HG02623 (cell line): Measurements from ENCODE around the gene KRTAP5-1.

ENCODE experiments used
- ATAC-seq: cut with Tn5 transposase; IDR thresholded peaks from one replicate; pipeline ENCODE4 v1.9.1; 2021; ENCODE audit warnings: moderate library complexity; ENCODE audit not compliant: unreplicated experiment

Gene KRTAP5-1

GRCh38 chr11:1573077-1573902 is 11.8 kb downstream of the KRTAP5-1 start:
- ATAC-seq = no peak

- ATAC-seq = peak; percentile 66
These were observed 12.6 kb downstream of the KRTAP5-1 start, which contains the start of gene DUSP8 for GRCh38 chr11:1572197-1573076. TSS of gene DUSP8 (minus strand) at chr11:1572271. CDS start at chr11:1565826, 6,445 bp downstream.

GRCh38 chr11:1571760-1572196 is 13.3 kb downstream of the KRTAP5-1 start:
- no peak for ATAC-seq

GRCh38 chr11:1570896-1571759 is 14.0 kb downstream of the KRTAP5-1 start:
- ATAC-seq = no peak

GRCh38 chr11:1570531-1570895 is 14.6 kb downstream of the KRTAP5-1 start:
- no peak for ATAC-seq

- ATAC-seq = no peak
These were observed 15.1 kb downstream of the KRTAP5-1 start for GRCh38 chr11:1570001-1570453.

GRCh38 chr11:1569251-1569780 is 15.8 kb downstream of the KRTAP5-1 start:
- ATAC-seq = no peak

- no peak for ATAC-seq
These were observed 16.6 kb downstream of the KRTAP5-1 start for GRCh38 chr11:1568441-1568911.

- no peak for ATAC-seq
These were observed 17.4 kb downstream of the KRTAP5-1 start for GRCh38 chr11:1567721-1568100.

GRCh38 chr11:1567052-1567720 is 17.9 kb downstream of the KRTAP5-1 start:
- ATAC-seq = no peak

GRCh38 chr11:1566381-1567051 is 18.6 kb downstream of the KRTAP5-1 start:
- no peak for ATAC-seq

GRCh38 chr11:1565904-1566247 is 19.2 kb downstream of the KRTAP5-1 start:
- ATAC-seq = no peak

GRCh38 chr11:1565173-1565903 is 19.7 kb downstream of the KRTAP5-1 start:
- ATAC-seq = no peak

- no peak for ATAC-seq
These were observed 20.4 kb downstream of the KRTAP5-1 start for GRCh38 chr11:1564535-1565172.

- ATAC-seq = no peak
These were observed 21.2 kb downstream of the KRTAP5-1 start for GRCh38 chr11:1563697-1564534.

- no peak for ATAC-seq
These were observed 21.9 kb downstream of the KRTAP5-1 start for GRCh38 chr11:1563149-1563638.

- no peak for ATAC-seq
These were observed 22.5 kb downstream of the KRTAP5-1 start for GRCh38 chr11:1562469-1563148.
